ENCODE measurements around the gene PLXNA2.

PLXNA2 gene

DNA sequence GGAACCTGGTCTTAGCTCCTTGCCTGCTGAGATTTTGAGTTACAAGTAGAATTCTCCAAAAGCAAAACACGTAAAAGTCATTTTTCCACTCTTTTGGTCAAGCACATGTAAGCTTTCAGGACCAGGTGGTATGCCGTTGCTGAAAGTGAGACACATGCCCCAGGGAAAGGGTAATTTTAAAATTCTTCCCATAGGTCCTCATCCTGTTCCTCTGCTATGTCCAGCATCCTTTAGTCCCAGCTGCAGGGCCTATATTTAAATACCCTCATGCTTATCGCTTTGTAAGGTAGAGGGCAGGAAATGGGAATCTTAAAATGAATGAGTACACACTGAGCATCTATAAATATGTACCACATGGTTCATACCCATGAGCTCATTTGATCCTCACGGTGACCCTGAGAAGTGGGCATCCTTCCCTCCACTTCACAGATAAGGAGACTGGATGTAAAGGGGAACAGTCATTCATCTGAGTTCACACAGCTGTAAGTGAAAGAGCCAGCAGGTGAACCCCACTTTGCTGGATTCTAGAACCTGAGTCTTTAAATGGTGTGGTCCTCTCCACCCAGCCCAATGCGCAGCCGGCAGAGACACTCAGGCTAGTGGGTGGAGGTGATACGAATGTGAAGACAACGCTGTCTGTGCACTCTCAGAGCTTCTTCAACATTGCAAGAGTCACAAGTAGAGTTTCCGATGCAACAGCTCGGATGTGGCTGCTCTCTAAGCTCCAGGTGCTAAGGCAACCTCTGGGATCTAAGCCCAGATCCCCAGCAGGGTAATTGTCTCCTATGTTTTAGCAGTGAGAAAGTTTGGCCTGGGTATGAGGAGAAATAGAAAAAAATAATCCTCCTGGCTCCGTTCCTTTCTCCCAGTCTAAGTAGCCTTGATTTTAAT is 163.5 kb downstream of the PLXNA2 start:
- no peak overlapping the region for H3K4me2 ChIP-seq (ENCODE audit: insufficient read depth, low read length)
- H3K27me3 ChIP-seq (ENCODE audit: insufficient read depth, low read length, poor library complexity) = peaks cover 26% of the 10 kb centered on the region
- no peak overlapping the region for H3K27ac ChIP-seq (ENCODE audit: low read length)
- H3K36me3 ChIP-seq (ENCODE audit: insufficient read depth, low read length) = no peaks in the 10 kb centered on the region
- TF ChIP-seq, protein P1, sequence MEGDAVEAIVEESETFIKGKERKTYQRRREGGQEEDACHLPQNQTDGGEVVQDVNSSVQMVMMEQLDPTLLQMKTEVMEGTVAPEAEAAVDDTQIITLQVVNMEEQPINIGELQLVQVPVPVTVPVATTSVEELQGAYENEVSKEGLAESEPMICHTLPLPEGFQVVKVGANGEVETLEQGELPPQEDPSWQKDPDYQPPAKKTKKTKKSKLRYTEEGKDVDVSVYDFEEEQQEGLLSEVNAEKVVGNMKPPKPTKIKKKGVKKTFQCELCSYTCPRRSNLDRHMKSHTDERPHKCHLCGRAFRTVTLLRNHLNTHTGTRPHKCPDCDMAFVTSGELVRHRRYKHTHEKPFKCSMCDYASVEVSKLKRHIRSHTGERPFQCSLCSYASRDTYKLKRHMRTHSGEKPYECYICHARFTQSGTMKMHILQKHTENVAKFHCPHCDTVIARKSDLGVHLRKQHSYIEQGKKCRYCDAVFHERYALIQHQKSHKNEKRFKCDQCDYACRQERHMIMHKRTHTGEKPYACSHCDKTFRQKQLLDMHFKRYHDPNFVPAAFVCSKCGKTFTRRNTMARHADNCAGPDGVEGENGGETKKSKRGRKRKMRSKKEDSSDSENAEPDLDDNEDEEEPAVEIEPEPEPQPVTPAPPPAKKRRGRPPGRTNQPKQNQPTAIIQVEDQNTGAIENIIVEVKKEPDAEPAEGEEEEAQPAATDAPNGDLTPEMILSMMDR (IDR thresholded peaks at IDR 0.05; ENCODE audit: borderline replicate concordance, extremely low read depth, low read length, poor library complexity, severe bottlenecking) = no peak
- TF ChIP-seq EZH2 (IDR thresholded peaks at IDR 0.05; ENCODE audit: borderline replicate concordance, low read depth, low read length, severe bottlenecking) = no peak
- H3K79me2 ChIP-seq (ENCODE audit: insufficient read depth, low read length) = no peaks in the 10 kb centered on the region
- peaks cover 3% of the 10 kb centered on the region for H3K4me1 ChIP-seq (ENCODE audit: insufficient read depth, low read length)
- no peak overlapping the region for H2AFZ ChIP-seq (ENCODE audit: low read depth, low read length)
- no peak overlapping the region for H3K9ac ChIP-seq (ENCODE audit: low read depth, low read length)
- ATAC-seq (ENCODE audit: insufficient read depth, low read depth) (no peak), DNase-seq (no peak)
- H3K4me3 ChIP-seq (ENCODE audit: low read depth in 1 of 2, low read length in 2 of 2) = no peak overlapping the region
- no peaks in the 10 kb centered on the region for H3K9me3 ChIP-seq (ENCODE audit: insufficient read depth, low read length, severe bottlenecking)
- H4K20me1 ChIP-seq (ENCODE audit: insufficient read depth, low read length) = no peaks in the 10 kb centered on the region; the same call in 1 of the 2 replicates

DNA sequence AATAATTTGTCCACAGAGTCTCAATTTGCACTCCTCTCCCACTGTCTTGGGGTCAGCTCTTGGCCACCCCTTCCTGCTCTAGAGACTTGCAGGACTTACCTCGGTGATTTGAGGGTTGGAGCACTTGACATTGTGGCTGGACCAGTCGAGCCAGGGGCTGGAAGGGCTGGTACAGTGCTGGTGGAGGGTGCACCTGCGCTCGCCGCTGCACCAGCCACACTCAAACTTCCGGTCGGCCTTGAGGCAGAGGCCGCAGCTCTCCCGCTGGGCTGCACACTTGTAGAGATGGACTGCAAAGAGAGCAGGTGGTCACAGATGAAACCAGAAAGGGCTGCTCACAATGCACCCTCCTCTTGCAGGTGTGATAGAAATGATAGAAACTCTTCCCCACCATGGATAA is 165.0 kb downstream of the PLXNA2 start:
- Histone ChIP-seq H2AFZ (ENCODE audit: low read depth, low read length) (no peak overlapping the region), H3K27me3 (ENCODE audit: insufficient read depth, low read length, poor library complexity) (peaks cover 32% of the 10 kb centered on the region), H3K4me2 (ENCODE audit: insufficient read depth, low read length) (no peak overlapping the region), H3K9ac (ENCODE audit: low read depth, low read length) (no peak overlapping the region), H4K20me1 (ENCODE audit: insufficient read depth, low read length) (no peaks in the 10 kb centered on the region; the same call in 1 of the 2 replicates), H3K4me1 (ENCODE audit: insufficient read depth, low read length) (no peaks in the 10 kb centered on the region), H3K36me3 (ENCODE audit: insufficient read depth, low read length) (no peaks in the 10 kb centered on the region), H3K4me3 (ENCODE audit: low read depth in 1 of 2, low read length in 2 of 2) (no peak overlapping the region), H3K79me2 (ENCODE audit: insufficient read depth, low read length) (no peaks in the 10 kb centered on the region), H3K9me3 (ENCODE audit: insufficient read depth, low read length, severe bottlenecking) (no peaks in the 10 kb centered on the region), H3K27ac (ENCODE audit: low read length) (no peak overlapping the region)
- ATAC-seq (ENCODE audit: insufficient read depth, low read depth) = no peak
- TF ChIP-seq, protein P1 (IDR thresholded peaks at IDR 0.05; ENCODE audit: borderline replicate concordance, extremely low read depth, low read length, poor library complexity, severe bottlenecking) = no peak
- no peak for TF ChIP-seq EZH2 (IDR thresholded peaks at IDR 0.05; ENCODE audit: borderline replicate concordance, low read depth, low read length, severe bottlenecking)
- no peak for DNase-seq

GRCh38 chr1:208078752-208079151 is 165.4 kb downstream of the PLXNA2 start:
- Histone ChIP-seq H3K4me2 (ENCODE audit: insufficient read depth, low read length) (no peak overlapping the region), H3K9me3 (ENCODE audit: insufficient read depth, low read length, severe bottlenecking) (no peaks in the 10 kb centered on the region), H2AFZ (ENCODE audit: low read depth, low read length) (no peak overlapping the region), H3K79me2 (ENCODE audit: insufficient read depth, low read length) (no peaks in the 10 kb centered on the region), H3K27ac (ENCODE audit: low read length) (no peak overlapping the region), H4K20me1 (ENCODE audit: insufficient read depth, low read length) (no peaks in the 10 kb centered on the region; the same call in 1 of the 2 replicates), H3K4me3 (ENCODE audit: low read depth in 1 of 2, low read length in 2 of 2) (no peak overlapping the region), H3K9ac (ENCODE audit: low read depth, low read length) (no peak overlapping the region), H3K4me1 (ENCODE audit: insufficient read depth, low read length) (no peaks in the 10 kb centered on the region), H3K27me3 (ENCODE audit: insufficient read depth, low read length, poor library complexity) (peaks cover 34% of the 10 kb centered on the region), H3K36me3 (ENCODE audit: insufficient read depth, low read length) (no peaks in the 10 kb centered on the region)
- DNase-seq (no peak), ATAC-seq (ENCODE audit: insufficient read depth, low read depth) (no peak)
- no peak for TF ChIP-seq EZH2 (IDR thresholded peaks at IDR 0.05; ENCODE audit: borderline replicate concordance, low read depth, low read length, severe bottlenecking)
- TF ChIP-seq, protein P1 (IDR thresholded peaks at IDR 0.05; ENCODE audit: borderline replicate concordance, extremely low read depth, low read length, poor library complexity, severe bottlenecking) = no peak
